ENCODE measurements around the gene FLRT2. TPM values are rescaled to one million over a fixed set of nuclear protein-coding genes. Genes with fewer than 3 reads are reported as not detected.

Gene FLRT2
- total RNA-seq, 1 experiment from 2014 or later: 0.07 TPM

DNA sequence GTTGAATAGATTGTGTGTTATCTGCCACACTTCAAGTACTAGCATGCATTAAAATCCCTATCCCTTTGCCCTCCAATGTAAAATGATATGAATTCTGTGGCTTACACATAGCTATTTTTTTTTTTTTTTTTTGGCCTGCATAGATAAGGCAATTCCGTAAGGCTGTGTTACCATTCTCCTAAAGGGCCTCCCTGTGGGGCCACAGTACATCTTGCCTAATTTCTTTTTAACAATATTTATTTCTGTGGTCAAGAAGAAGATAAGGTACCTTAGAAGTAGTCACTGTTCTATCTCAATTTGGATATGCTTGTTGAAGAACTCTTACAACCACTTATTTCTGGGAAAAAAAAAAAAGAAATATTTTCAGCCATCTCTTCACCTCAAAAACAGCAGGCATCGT lies 19.8 kb downstream of the FLRT2 start:
- Histone ChIP-seq H3K27me3 (ENCODE audit: low read length) (no peaks in the 10 kb centered on the region), H3K4me2 (ENCODE audit: low read length) (no peak overlapping the region), H3K36me3 (ENCODE audit: low read depth, low read length) (no peaks in the 10 kb centered on the region), H3K4me3 (ENCODE audit: low read length) (no peak overlapping the region), H3K79me2 (ENCODE audit: low read length) (no peaks in the 10 kb centered on the region), H4K20me1 (ENCODE audit: low read length) (no peaks in the 10 kb centered on the region), H2AFZ (ENCODE audit: low read length) (no peak overlapping the region), H3K9me2 (replicated peaks; ENCODE audit: low read length) (no peaks in the 10 kb centered on the region), H3K9me3 (ENCODE audit: low read length) (0 out of 2 replicates have a peak, but pooled peaks cover 6% of the 10 kb centered on the region), H3K9ac (ENCODE audit: low read length) (no peak overlapping the region), H3K4me1 (ENCODE audit: insufficient read depth, low read length) (no peaks in the 10 kb centered on the region), H3F3A (ENCODE audit: low read length, unreplicated experiment) (no peaks in the 10 kb centered on the region), H3K27ac (ENCODE audit: low read length) (no peak overlapping the region)
- ATAC-seq: no peak
- no peak for DNase-seq
- no peak for TF ChIP-seq EZH2 (IDR thresholded peaks at IDR 0.05; ENCODE audit: low read length, unreplicated experiment)
- no peak for TF ChIP-seq EZH2phosphoT487 (IDR thresholded peaks at IDR 0.05; ENCODE audit: borderline replicate concordance, low read length)
- TF ChIP-seq, protein P1, sequence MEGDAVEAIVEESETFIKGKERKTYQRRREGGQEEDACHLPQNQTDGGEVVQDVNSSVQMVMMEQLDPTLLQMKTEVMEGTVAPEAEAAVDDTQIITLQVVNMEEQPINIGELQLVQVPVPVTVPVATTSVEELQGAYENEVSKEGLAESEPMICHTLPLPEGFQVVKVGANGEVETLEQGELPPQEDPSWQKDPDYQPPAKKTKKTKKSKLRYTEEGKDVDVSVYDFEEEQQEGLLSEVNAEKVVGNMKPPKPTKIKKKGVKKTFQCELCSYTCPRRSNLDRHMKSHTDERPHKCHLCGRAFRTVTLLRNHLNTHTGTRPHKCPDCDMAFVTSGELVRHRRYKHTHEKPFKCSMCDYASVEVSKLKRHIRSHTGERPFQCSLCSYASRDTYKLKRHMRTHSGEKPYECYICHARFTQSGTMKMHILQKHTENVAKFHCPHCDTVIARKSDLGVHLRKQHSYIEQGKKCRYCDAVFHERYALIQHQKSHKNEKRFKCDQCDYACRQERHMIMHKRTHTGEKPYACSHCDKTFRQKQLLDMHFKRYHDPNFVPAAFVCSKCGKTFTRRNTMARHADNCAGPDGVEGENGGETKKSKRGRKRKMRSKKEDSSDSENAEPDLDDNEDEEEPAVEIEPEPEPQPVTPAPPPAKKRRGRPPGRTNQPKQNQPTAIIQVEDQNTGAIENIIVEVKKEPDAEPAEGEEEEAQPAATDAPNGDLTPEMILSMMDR (conservative IDR thresholded peaks at IDR 0.05; ENCODE audit: low read depth, low read length): no peak
- BruUV-seq (replicated peaks): no TSS peak
- CTCF ChIA-PET: no interaction called here
- intact Hi-C loops (cut with micrococcal nuclease): no loop called here
- POLR2A ChIA-PET (ENCODE audit: unreplicated experiment): no interaction called here

DNA sequence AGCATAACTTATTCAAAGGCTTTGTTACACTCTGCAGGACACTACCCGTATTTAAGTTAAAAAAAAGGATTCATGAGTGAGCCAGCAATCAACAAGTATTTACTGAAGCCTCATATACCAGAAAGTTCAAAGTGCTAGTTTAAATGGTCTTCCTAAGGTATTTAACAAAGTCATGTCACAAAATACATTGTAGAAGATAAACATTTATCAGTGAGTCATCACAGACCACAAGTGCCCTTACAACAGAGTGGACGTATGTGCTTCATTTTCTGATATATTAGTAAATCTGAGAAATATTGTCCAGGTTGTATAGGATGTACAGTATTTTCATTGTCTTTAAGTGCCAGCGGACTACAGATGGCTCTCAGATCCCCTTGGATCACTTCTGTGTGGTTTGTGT lies 24.2 kb downstream of the FLRT2 start:
- H2AFZ ChIP-seq (ENCODE audit: low read length): no peak overlapping the region
- H3K9ac ChIP-seq (ENCODE audit: low read length): no peak overlapping the region
- TF ChIP-seq, protein P1 (conservative IDR thresholded peaks at IDR 0.05; ENCODE audit: low read depth, low read length): no peak
- TF ChIP-seq EZH2 (IDR thresholded peaks at IDR 0.05; ENCODE audit: low read length, unreplicated experiment): no peak
- TF ChIP-seq EZH2phosphoT487 (IDR thresholded peaks at IDR 0.05; ENCODE audit: borderline replicate concordance, low read length): no peak
- H3K27ac ChIP-seq (ENCODE audit: low read length): no peak overlapping the region
- H3K4me3 ChIP-seq (ENCODE audit: low read length): no peak overlapping the region
- ATAC-seq: no peak
- DNase-seq: no peak
- 0 out of 2 replicates have a peak, but pooled peaks cover 6% of the 10 kb centered on the region for H3K9me3 ChIP-seq (ENCODE audit: low read length)
- H3F3A ChIP-seq (ENCODE audit: low read length, unreplicated experiment): no peaks in the 10 kb centered on the region
- CTCF ChIA-PET: no interaction called here
- no peak overlapping the region for H3K4me2 ChIP-seq (ENCODE audit: low read length)
- no peaks in the 10 kb centered on the region for H3K36me3 ChIP-seq (ENCODE audit: low read depth, low read length)
- no peaks in the 10 kb centered on the region for H3K9me2 ChIP-seq (replicated peaks; ENCODE audit: low read length)
- H3K4me1 ChIP-seq (ENCODE audit: insufficient read depth, low read length): no peaks in the 10 kb centered on the region
- intact Hi-C loops (cut with micrococcal nuclease): no loop called here
- H3K79me2 ChIP-seq (ENCODE audit: low read length): no peaks in the 10 kb centered on the region
- POLR2A ChIA-PET (ENCODE audit: unreplicated experiment): no interaction called here
- no peaks in the 10 kb centered on the region for H4K20me1 ChIP-seq (ENCODE audit: low read length)
- no TSS peak for BruUV-seq (replicated peaks)
- H3K27me3 ChIP-seq (ENCODE audit: low read length): no peaks in the 10 kb centered on the region

DNA sequence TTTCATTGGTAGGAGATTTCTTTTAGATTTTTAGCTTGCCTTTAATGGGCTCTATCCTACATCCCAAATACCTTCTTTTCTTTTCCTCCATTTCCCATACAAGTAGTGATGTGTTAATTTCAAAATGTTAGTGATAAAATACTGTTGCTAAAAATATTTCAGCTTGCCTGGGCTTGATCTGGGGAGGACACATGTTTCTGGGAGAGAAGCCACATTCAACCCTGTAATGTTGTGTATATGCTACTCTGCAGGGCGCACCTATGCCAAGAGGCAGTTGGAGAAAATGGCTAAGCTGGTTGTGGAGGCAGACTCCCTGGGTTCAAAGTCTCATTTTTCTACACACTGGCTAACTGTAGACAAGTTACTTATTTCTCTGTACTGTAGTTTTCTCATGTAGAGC lies 26.3 kb downstream of the FLRT2 start:
- CTCF ChIA-PET: no interaction called here
- H2AFZ ChIP-seq (ENCODE audit: low read length): no peak overlapping the region
- H3K36me3 ChIP-seq (ENCODE audit: low read depth, low read length): no peaks in the 10 kb centered on the region
- H3K79me2 ChIP-seq (ENCODE audit: low read length): no peaks in the 10 kb centered on the region
- H3K27ac ChIP-seq (ENCODE audit: low read length): no peak overlapping the region
- intact Hi-C loops (cut with micrococcal nuclease): no loop called here
- DNase-seq (no peak), ATAC-seq (no peak)
- no peak overlapping the region for H3K4me3 ChIP-seq (ENCODE audit: low read length)
- H3K4me1 ChIP-seq (ENCODE audit: insufficient read depth, low read length): no peaks in the 10 kb centered on the region
- H3K27me3 ChIP-seq (ENCODE audit: low read length): no peaks in the 10 kb centered on the region
- BruUV-seq (replicated peaks): no TSS peak
- no peak for TF ChIP-seq EZH2 (IDR thresholded peaks at IDR 0.05; ENCODE audit: low read length, unreplicated experiment)
- TF ChIP-seq, protein P1 (conservative IDR thresholded peaks at IDR 0.05; ENCODE audit: low read depth, low read length): no peak
- no peak overlapping the region for H3K9ac ChIP-seq (ENCODE audit: low read length)
- POLR2A ChIA-PET (ENCODE audit: unreplicated experiment): no interaction called here
- no peaks in the 10 kb centered on the region for H3K9me2 ChIP-seq (replicated peaks; ENCODE audit: low read length)
- H3K4me2 ChIP-seq (ENCODE audit: low read length): no peak overlapping the region
- H3F3A ChIP-seq (ENCODE audit: low read length, unreplicated experiment): no peaks in the 10 kb centered on the region
- no peaks in the 10 kb centered on the region for H4K20me1 ChIP-seq (ENCODE audit: low read length)
- H3K9me3 ChIP-seq (ENCODE audit: low read length): no peaks in the 10 kb centered on the region

Measured in PC-3 (cell line).